SKM-1 treated with dmso at 0.1 percent for 144 hours (cell line): ENCODE results near the gene TIMM50.
"Not testable (repeated sequence)": the region's sequence is repeated elsewhere in the genome, so short reads cannot be mapped to it uniquely, and the experiment has no call there.

ENCODE experiments used
- DNase-seq: peaks from one replicate; lab custom pipeline; 2025; ENCODE audit not compliant: unreplicated experiment; lab: John Stamatoyannopoulos, UW

The TIMM50 gene

DNA sequence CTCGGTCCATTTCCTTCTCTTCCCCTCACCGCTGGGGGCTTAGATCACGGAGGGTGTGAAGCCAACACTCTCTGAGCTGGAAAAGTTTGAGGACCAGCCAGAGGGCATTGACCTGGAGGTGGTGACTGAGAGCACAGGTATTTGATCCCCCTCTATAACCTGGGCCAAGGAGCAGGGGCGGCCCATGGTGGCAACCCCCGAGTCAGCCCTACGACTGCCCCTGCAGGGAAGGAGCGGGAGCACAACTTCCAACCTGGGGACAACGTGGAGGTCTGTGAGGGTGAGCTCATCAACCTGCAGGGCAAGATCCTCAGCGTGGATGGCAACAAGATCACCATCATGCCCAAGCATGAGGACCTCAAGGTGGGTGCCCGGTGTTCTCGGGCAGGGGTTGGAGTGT lies 11.6 kb upstream of the TIMM50 start:
- DNase-seq, result no peak

DNA sequence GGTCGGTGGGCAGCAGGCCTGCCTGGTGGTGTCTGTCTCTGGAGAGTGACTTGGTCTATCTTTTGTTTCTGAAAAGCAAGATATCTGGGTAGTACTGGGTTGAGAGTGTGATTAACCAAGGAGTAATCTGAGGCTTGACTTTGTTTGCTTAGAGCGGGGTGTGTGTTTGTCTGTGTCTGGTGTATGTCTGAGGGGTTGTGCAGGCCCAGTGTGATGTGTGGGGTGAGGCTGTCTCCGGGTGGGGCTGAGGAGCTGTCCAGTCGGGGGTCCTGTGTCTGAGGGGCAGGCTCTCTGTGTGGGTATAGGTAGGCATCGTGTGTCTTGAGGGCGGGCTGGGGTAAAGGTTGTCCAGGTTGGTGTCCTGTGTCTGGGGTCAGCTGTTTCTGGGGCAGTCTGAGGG lies 11.1 kb upstream of the TIMM50 start:
- DNase-seq, result no peak

DNA sequence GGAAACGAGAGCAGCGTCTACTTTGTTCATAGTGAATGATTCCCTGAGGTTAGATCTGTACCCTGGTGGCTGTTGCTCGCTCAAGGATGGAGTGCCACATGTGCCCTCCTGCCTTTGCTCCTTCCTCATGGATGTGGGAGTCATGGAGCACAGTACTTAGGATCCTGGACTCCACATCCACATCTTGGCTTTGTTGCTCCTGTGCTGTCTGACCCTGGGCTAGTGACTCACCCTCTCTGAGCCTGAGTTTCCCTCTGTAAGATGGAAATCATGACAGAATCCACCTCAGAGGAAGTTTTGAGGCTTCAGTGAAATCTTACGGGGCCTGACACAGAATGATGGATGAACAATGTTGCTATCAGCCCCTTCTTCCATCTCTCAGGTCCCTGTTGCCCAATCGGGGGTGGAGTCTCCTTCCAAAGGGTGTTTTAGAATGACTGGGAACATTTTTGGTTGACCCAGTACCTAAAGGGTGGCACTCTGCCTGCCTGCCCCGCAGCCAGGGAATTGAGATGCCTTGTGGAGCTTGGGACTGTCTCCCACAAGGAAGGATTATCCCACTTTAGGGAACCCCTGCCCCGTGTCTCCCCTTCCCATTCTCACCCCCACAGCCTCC lies 9.8 kb upstream of the TIMM50 start:
- no peak for DNase-seq

DNA sequence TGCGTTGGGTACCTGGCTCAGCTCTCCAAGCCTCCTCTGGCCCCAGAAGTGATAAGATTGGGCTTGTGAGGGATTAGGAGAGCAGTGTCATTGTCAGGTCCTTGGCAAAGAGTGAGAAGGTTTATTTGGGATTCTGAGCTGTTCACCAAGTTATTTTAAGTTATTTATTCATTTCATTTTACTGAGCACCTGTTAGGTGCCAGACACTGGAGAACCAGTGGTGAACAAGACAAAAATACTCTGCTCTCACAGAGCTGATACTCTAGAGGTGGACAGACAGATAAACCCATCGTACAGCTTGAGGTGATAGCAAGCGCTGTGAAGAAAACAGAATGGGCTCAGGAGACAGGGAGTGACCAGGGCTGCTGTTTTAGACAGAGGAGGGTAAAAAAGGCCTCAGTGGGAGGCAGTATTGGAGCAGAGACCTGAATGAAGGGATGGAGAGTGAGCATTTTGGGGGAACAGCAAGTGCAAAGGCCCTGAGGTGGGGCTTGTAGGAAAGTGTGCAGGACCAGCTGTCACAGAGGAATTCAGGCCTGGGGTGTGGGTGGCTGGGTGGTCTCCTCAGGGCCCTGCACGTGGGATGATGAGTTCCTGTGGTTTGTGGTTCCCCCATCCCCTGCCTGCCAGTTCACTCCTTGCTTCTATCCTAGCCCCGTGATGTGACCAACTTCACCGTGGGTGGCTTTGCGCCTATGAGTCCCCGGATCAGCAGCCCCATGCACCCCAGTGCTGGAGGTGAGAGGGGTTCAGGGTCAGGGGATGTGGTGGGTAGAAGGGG lies 8.7 kb upstream of the TIMM50 start:
- no peak for DNase-seq

DNA sequence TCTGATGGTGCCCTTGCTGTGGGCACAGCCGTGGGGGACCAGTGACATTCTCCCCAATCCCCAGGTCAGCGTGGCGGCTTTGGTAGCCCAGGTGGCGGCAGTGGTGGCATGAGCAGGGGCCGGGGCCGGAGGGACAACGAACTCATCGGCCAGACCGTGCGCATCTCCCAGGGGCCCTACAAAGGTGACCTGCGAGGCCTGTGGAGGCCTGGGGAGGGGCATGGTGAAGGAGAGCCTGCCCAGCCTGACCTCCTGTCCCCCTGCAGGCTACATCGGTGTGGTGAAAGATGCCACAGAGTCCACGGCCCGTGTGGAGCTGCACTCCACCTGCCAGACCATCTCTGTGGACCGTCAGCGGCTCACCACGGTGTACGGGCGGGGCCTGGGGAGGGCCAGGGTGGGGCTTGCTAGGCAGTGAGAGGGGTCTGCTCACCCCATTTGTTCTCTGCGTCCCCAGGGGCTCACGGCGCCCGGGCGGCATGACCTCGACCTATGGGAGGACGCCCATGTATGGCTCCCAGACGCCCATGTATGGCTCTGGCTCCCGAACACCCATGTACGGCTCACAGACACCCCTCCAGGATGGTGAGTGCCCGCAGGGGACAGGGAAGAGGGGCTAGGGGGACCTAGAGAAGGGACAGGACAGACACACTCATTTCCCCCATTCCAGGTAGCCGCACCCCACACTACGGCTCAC lies 7.7 kb upstream of the TIMM50 start:
- no peak for DNase-seq

DNA sequence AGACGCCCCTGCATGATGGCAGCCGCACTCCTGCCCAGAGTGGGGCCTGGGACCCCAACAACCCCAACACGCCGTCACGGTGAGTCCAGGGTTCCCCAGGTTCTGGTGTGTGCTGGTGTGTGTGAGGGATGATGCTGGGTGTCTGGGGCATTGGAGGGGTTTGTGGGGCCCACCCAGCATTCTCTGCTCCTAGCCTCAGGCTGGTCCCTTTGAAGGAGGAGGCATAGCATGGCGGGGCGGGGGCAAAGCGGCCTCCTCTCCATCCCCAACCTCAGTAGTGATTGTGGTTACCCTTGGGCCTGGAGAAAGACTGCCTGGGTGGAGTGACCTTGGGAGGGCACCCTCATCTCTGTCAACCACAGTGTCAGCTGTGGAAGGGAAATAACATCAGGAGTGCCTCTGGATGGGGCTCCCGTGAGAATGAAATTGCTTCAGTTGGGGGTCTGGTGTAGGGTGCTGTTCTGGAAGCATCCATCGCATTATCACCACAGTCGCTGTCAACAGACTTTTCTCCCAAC lies 7.1 kb upstream of the TIMM50 start:
- no peak for DNase-seq

DNA sequence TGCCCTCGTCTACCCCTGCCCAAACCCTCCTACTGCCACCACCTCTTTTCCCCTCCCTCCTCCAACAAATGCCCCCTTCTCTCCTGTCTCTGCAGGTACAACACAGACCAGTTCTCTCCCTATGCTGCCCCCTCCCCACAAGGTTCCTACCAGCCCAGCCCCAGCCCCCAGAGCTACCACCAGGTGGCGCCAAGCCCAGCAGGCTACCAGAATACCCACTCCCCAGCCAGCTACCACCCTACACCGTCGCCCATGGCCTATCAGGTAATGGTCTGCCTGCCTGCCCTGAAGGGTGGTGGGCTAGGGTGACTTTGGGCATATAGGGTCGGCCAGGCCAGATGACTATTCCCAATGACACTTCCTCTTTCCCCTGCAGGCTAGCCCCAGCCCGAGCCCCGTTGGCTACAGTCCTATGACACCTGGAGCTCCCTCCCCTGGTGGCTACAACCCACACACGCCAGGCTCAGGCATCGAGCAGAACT lies 6.5 kb upstream of the TIMM50 start:
- peak; percentile 8 for DNase-seq

DNA sequence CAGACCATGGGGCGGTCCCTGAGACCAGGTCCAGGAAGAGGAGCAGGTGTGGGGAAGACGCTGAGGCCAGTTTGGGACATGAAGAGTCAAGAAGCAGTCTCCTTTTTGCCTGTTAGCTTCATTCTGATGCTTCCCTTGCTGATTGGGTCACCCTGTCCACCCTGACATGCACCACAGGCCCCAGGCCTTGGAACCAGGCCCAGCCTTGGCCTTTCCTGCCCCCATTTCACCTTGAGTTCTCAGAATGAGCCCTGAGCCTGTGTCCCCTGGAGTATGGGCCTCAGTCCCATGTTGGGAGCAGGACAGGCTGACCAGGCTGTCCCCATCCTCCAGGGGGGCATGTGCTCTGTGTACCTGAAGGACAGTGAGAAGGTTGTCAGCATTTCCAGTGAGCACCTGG lies 4.9 kb upstream of the TIMM50 start:
- no peak for DNase-seq

DNA sequence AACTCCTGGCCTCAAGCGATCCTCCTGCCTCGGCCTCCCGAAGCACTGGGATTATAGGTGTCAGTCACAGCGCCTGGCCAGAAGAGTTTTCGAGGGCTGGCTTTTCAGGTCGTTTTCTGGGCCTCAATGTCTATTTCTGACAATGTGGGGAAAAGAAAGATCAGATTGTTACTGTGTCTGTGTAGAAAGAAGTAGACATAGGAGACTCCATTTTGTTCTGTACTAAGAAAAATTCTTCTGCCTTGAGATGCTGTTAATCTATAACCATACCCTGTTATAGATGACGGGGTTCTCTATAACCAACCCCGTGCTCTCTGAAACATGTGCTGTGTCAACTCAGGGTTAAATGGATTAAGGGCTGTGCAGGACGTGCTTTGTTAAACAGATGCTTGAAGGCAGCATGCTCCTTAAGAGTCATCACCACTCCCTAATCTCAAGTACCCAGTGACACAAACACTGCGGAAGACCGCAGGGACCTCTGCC lies 1.3 kb upstream of the TIMM50 start:
- DNase-seq, result not testable (repeated sequence)

DNA sequence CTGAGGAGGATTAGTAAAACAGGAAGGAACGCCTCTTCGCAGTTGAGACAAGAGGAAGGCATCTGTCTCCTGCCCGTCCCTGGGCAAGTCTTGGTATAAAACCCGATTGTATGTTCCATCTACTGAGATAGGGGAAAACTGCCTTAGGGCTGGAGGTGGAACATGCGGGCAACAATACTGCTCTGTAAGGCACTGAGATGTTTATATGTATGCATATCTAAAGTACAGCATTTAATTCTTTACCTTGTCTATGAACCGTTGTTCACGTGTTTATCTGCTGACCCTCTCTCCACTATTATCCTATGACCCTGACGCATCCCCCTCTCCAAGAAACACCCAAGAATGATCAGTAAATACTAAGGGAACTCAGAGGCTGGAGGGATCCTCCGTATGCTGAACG lies 722 bp upstream of the TIMM50 start:
- DNase-seq, result no peak

DNA sequence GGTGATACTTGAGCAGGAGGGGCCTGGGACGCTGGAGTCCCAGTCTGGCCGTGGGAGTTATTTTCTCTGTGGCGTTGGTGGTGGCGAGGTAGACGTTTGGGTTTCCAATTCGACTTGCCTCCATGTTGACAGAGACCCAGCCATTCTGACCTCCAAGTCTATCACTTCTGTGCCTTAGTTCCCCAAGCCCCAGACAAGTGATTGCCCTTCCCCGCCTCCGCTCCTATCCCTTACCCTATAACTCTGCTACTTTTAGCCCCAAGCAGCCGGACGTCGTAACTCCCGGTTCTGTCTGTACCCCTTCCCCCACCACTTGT lies 549 bp downstream of the TIMM50 start:
- no peak for DNase-seq

DNA sequence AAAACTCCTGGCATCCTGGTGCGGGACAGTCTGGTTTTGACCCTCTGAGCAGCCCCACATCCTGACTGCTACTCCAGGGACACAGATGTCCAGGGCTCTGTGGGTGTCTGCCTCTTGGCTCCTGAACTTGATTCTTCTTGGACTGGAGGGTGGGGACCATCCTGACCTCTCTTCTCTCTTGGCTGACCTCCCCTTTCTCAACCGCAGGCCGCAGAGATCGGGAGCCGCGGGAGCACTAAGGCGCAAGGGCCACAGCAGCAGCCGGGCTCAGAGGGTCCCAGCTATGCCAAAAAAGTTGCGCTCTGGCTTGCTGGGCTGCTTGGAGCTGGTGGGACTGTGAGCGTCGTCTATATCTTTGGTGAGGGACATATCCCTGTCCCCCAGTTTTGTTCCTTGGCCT lies 1.0 kb downstream of the TIMM50 start:
- no peak for DNase-seq

DNA sequence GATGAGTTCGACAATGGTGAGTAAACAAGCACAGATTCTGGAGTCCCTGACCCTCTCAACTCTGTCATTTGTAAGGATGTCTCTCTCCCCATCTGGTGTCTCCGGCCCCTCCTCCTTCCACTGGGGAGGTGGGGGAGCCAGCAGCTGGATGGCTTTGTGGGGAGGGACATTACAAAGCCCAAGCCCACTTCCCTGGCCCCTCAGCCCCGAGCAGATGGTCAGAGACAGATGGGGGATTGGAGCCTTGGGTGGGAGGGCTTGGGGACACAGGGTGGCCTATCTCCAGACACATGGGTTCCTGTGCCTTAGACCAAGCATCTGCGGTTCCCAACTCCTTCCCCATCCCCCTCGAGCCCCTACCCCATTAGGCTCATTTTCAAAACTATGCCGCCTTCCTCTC lies 2.5 kb downstream of the TIMM50 start:
- DNase-seq, result no peak

DNA sequence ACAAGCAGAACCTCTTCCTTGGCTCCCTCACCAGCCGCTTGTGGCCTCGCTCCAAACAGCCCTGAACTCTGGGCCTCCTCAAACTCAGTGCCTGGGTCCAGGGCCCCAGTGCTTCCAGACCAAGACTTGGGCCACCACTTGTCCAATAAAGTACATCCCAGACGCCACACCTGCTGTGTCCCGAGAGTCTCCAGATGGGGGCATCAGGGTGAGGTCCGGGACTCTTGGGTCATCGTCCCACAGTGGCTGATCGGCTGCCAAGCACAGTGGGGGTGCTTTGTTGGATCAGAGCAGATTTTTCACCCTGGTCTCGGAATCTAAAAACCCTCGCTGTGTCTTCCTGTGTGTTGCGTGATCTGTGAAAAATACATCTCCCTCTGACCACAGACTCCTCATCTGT lies 9.1 kb downstream of the TIMM50 start:
- DNase-seq, result no peak

DNA sequence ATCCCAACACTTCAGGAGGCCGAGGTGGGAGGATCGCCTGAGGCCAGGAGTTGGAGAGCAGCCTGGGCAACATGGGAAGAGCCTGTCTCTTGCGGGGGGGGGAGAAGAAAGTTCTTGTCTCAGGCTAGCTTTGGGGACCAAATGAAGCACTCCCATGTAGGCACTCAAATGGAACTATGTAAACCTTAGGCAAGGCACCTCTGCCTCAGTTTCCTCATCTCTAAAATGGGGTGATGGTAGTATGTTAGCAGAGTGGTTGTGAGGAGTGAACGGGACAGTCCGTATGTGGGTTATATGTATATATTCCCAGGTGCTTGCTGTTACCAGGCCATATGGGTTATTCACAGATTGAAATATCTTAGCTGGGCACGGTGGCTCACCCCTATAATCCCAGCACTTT lies 11.6 kb downstream of the TIMM50 start:
- no peak for DNase-seq

DNA sequence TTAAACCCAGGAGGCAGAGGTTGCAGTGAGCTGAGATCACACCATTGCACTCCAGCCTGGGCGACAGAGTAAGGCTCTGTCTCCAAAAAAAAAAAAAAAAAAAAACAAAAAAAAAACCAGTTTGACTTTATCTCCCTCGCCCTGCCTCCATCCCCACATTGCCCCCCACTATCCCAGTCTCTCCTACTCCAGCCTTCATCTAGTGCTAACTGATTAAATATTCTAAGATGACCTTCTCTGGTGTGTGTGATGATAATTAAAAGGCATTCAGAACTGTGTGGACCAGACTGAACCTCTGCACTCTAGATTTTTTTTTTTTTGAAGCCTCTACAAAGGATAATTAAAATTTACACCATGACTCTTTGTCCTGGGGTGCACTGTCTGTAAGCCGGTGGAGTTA lies 12.2 kb downstream of the TIMM50 start:
- DNase-seq, result no peak

DNA sequence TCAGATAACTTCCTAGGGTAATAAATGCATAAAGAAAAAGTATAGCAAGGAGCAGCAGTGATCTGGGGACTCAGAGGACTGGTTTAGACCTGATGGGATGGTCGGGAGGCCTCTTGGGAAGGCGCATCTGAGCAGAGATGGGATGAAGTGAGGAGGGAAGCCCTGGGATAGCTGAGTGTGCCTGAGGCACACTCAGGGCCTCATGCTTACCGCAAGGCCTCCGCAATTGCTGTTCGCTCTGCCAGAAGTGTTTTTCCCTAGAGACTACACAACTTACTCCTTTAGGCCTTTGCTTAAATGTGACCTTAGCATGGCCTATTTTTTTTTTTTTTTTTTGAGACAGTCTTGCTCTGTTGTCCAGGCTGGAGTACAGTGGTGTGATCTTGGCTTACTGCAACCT lies 14.0 kb downstream of the TIMM50 start:
- DNase-seq, result no peak

DNA sequence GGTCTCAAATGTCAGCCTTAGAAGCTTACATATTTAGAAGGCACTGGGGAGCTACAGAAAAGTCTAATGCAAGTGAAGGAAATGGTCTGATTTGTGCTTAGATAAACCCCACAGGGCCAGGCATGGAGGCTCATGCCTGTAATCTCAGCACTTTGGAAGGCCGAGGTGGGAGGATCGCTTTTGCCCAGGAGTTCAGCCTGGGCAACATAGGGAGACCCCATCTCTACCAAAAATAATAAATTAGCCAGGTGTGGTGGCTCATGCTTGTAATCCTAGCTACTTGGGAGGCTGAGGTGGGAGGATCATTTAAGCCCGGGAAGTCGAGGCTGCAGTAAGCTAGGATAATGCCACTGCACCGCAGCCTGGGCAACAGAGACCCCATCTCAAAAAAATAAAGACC lies 15.4 kb downstream of the TIMM50 start:
- no peak for DNase-seq

DNA sequence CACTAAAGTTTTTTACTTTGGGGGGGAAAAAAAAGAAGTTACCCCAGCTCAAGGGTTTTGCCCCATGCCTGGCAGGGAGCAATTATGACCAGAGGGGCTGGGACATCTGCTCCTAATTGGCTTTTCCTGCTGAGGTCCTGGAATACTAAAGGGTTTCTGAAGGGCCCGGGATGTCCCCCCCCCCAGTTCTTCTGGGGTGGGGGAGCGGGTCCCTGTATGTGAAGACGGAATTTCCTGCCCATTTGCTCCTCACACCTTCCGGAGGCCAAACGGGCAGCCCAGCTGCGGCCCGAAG lies 17.0 kb downstream of the TIMM50 start:
- no peak for DNase-seq

DNA sequence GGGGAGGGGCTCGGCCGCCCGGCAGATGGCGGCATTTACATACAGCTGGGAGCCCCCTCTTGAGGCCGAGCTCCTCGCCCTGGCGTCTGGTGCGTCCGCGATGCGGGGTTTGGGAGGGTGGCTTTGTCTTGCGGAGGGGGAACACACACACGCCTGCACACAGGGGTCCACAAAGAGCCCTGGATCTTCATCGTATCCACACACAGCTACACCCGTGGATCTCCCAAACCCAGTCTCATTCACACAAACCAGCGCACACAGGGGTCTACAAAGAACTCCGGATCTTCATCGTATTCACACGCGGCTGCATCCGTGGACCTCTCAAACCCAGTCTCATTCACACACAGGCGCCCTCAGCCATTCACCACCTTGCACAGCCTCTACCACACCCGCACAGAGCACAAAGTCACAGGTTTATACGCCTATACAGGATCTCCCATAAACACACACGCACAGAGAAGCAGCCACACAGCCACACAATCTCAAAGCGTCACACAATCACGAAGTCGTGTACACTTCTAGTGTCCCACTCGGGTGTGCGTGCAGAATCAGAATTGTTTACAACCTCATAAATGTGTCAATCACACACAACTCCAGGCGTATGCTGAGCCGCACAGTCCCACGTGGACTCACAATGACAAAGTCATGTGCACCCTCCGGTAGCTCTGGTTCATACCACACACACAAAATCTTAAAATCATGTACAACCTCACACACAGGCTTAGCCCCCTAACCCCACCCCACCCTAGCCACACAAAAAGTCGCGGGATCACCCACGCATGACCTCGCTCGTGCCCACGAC lies 17.6 kb downstream of the TIMM50 start:
- DNase-seq, result no peak
